Lung (tissue), 12 donors: ENCODE data around the gene NHLH2. TPM values are rescaled to one million over a fixed set of nuclear protein-coding genes. Genes with fewer than 3 reads are reported as not detected.

Source experiments
- ATAC-seq: fragments of 200-7000 bp; cut with Tn5 transposase; one replicate; pipeline ENCODE4 v1.9.1; 2020; ENCODE audit warnings: moderate number of reproducible peaks; ENCODE audit not compliant: insufficient read depth, low FRiP score
- DNase-seq, 3 donors: peaks; one replicate each; pipeline ENCODE4 v3.0.0-alpha.2; 2013 to 2017
- H3K27ac ChIP-seq, 2 donors: one replicate each; pipeline ENCODE4 v1.5.1; 2013; ENCODE audit warnings: mild to moderate bottlenecking in 2 of 2, moderate library complexity in 2 of 2, control low read depth in 1 of 2, inconsistent platforms in 1 of 2, low read depth in 1 of 2, low read length in 1 of 2
- H3K27me3 ChIP-seq, 3 donors: one replicate each; pipeline ENCODE4 v1.5.1; 2013; ENCODE audit warnings: low read length in 2 of 3; ENCODE audit not compliant: control insufficient read depth in 3 of 3, insufficient read depth in 3 of 3
- H3K36me3 ChIP-seq, 4 donors: one replicate each; pipeline ENCODE4 v1.5.1; 2013; ENCODE audit warnings: low read length in 4 of 4, mild to moderate bottlenecking in 1 of 4, moderate library complexity in 1 of 4; ENCODE audit not compliant: control insufficient read depth in 4 of 4, insufficient read depth in 4 of 4
- H3K4me1 ChIP-seq, 5 donors: one replicate each; pipeline ENCODE4 v1.5.1; 2013; ENCODE audit warnings: low read length in 5 of 5, mild to moderate bottlenecking in 2 of 5, moderate library complexity in 1 of 5; ENCODE audit not compliant: control insufficient read depth in 5 of 5, insufficient read depth in 5 of 5
- H3K4me3 ChIP-seq: one replicate; pipeline ENCODE4 v1.5.1; 2013; ENCODE audit warnings: mild to moderate bottlenecking, control low read depth, moderate library complexity
- H3K9ac ChIP-seq, 2 donors: one replicate each; pipeline ENCODE4 v1.5.1; 2013; ENCODE audit warnings: low read length in 2 of 2, control low read depth in 1 of 2; ENCODE audit not compliant: insufficient read depth in 1 of 2
- H3K9me3 ChIP-seq, 4 donors: one replicate each; pipeline ENCODE4 v1.5.1; 2013; ENCODE audit warnings: low read length in 3 of 4, mild to moderate bottlenecking in 1 of 4, moderate library complexity in 1 of 4; ENCODE audit not compliant: control insufficient read depth in 4 of 4, insufficient read depth in 3 of 4
- CTCF ChIP-seq: IDR thresholded peaks from 2 replicates; pipeline ENCODE4 v1.5.1; 2012; ENCODE audit warnings: mild to moderate bottlenecking; ENCODE audit errors: control extremely low read depth, extremely low read depth
- WGBS, 2 donors: extraction: QIAGEN DNeasy Blood & Tissue Kit; methylation state at CpG; one replicate each; pipeline ENCODE4 v1.1.7; 2013; 5-methylcytosine and 5-hydroxymethylcytosine counted together
- polyA plus RNA-seq, 2 donors: library from polyadenylated mRNA; stranded (reverse); fragments of 200-250 nt; gene quantifications; one replicate each; pipeline ENCODE4 v1.2.1, GENCODE V29; 2013
- total RNA-seq, 2 donors: library from RNA; depleted of rRNA in 1 of 2; stranded (reverse); fragments of >200 nt in 1 of 2; gene quantifications; one replicate each; pipeline ENCODE4 v1.2.1, GENCODE V29; 2014 to 2021
- donor health status: control.
- donor health status: control.
- donor health status: Bipolar disorder and iron deficiency.
- donor health status: healthy.
- donor health status: DM: yes; HTN: yes; CAD: no.

The NHLH2 gene
- total and polyA plus RNA-seq, 4 donors: 0.04 to 0.18 TPM; not detected in 2

GRCh38 chr1:115794976-115795639 is 45.8 kb downstream of the NHLH2 start:
- no peak overlapping the region for H3K27ac ChIP-seq
- no peak for DNase-seq

GRCh38 chr1:115793162-115793561 is 47.8 kb downstream of the NHLH2 start:
- Histone ChIP-seq H3K27ac (no peak overlapping the region), H3K4me3 (no peak overlapping the region), H3K4me1 (peaks cover 0 to 9% (median 0%) of the 10 kb centered on the region in 5 donors), H3K9ac (no peak overlapping the region), H3K9me3 (no peaks in the 10 kb centered on the region), H3K36me3 (no peaks in the 10 kb centered on the region), H3K27me3 (no peaks in the 10 kb centered on the region)
- peak in 2 of 3 donors; percentile 21 to 34 for DNase-seq
- ATAC-seq: no peak
- 24 to 39% methylated on average over 9 of the region's 9 CpGs for whole genome bisulfite sequencing, 2 donors
- TF ChIP-seq CTCF: no peak

More at GRCh38 chr1:115794976-115795639, 45.8 kb downstream of the NHLH2 start:
- H3K4me1 ChIP-seq: peaks cover 0 to 9% (median 0%) of the 10 kb centered on the region in 5 donors
- no peak overlapping the region for H3K9ac ChIP-seq
- H3K4me3 ChIP-seq: no peak overlapping the region
- no peak for TF ChIP-seq CTCF
- no peak for ATAC-seq
- 68 to 75% methylated on average over 4 of the region's 4 CpGs for WGBS, 2 donors
- H3K27me3 ChIP-seq: no peaks in the 10 kb centered on the region
- H3K36me3 ChIP-seq: no peaks in the 10 kb centered on the region
- no peaks in the 10 kb centered on the region for H3K9me3 ChIP-seq

- no peaks in the 10 kb centered on the region for H3K9me3 ChIP-seq
- peaks cover 0 to 2% (median 0%) of the 10 kb centered on the region in 3 donors for H3K27me3 ChIP-seq
- TF ChIP-seq CTCF: no peak
- DNase-seq: no peak
- no peak for ATAC-seq
- no peak overlapping the region for H3K27ac ChIP-seq
- peaks cover 0 to 9% (median 0%) of the 10 kb centered on the region in 5 donors for H3K4me1 ChIP-seq
- WGBS, 2 donors: 90 to 94% methylated on average over 3 of the region's 3 CpGs
- H3K9ac ChIP-seq: no peak overlapping the region
- no peaks in the 10 kb centered on the region for H3K36me3 ChIP-seq
- H3K4me3 ChIP-seq: no peak overlapping the region
Observed at GRCh38 chr1:115791816-115792215, 49.1 kb downstream of the NHLH2 start.
